Left lobe of liver (tissue), 2 donors: ENCODE measurements around the gene CACNA1C. TPM values are rescaled to one million over a fixed set of nuclear protein-coding genes. Genes with fewer than 3 reads are reported as not detected.
"Not testable (repeated sequence)": the region's sequence is repeated elsewhere in the genome, so short reads cannot be mapped to it uniquely, and the experiment has no call there.

Experiments
- ATAC-seq: fragments of 200-7000 bp; cut with Tn5 transposase; one replicate; pipeline ENCODE4 v1.9.1; 2020; ENCODE audit warnings: mild to moderate bottlenecking, moderate library complexity
- DNase-seq: peaks from one replicate; pipeline ENCODE4 v3.0.0-alpha.2; 2020; ENCODE audit warnings: low spot score
- total RNA-seq: library from RNA; stranded (reverse); gene quantifications from one replicate; pipeline ENCODE4 v1.2.1, GENCODE V29; 2021
- donor health status: DM: no; HTN: no; CAD: no; lungs with moderate emphysema.
- donor health status: DM: no; HTN: yes; CAD: no.

CACNA1C gene
- total RNA-seq, 1 donor from 2014 or later, result 0.83 TPM

DNA sequence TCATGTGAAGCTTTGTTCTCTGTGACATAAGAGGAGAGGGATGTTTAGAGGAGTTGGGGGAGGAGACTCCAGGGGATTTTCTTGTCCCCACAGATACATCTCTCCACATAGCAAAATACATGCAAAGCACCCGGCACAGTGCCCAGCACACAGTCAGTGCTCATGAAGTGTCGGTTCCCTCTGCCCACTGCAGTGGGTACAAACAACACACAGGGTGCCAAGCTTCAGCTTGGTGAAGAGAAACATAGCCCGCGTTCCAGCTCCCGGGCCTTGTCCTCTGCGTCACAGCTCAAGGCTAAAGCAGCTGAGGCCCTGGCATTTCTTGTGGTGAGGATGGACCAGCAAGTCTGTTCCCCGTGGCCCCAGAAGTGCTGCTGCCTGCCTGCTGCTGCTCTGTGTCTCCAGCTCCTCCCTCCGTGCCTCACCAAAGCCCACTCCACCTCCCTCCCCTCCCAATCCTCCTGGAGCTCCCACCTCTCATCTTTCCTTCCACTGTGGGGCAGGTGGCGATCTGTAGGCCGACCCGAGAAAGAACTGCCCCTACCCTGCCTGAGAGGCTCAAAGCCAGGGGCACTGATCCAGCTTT, 685.0 kb downstream of the CACNA1C start:
- ATAC-seq, result no peak
- no peak for DNase-seq

DNA sequence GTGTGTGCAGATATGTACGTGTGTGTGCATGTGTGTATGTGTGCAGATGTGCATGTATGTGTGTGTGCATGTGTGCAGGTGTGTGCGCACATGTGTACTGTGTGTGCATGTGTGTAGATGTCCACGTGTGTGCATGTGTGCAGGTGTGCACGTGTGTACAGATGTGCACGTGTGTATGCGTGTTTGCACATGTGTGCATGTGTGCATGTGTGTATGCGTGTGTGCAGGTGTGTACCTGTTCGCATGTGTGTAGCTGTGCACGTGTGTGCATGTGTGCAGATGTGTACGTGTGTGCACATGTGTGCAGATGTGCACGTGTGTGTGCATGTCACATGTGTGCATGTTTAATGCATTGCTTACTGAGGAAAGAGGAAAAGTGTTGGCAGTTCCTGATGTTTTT, 686.3 kb downstream of the CACNA1C start:
- DNase-seq (no peak), ATAC-seq (no peak)

GRCh38 chr12:2739832-2740641, 687.2 kb downstream of the CACNA1C start:
- ATAC-seq (peak; percentile 89), DNase-seq (no peak)

DNA sequence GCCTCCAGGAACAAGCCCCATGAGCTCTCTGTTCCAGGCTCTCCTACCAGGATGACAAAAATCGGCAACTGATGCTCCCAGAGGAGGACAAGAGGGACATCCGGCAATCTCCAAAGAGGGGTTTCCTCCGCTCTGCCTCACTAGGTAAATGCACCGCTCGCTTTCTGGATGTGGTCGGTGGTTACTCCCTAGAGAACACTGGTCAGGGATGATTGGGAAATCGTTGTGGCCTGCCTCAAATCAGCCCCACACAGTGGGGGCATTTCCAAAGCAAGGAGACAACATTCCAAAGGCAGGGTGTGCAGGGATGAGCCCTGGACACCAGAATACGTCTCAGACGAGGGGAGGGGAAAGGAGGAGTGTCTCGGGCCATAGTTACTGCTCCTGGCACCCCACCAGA, 689.2 kb downstream of the CACNA1C start:
- ATAC-seq, DNase-seq: not testable (repeated sequence)

DNA sequence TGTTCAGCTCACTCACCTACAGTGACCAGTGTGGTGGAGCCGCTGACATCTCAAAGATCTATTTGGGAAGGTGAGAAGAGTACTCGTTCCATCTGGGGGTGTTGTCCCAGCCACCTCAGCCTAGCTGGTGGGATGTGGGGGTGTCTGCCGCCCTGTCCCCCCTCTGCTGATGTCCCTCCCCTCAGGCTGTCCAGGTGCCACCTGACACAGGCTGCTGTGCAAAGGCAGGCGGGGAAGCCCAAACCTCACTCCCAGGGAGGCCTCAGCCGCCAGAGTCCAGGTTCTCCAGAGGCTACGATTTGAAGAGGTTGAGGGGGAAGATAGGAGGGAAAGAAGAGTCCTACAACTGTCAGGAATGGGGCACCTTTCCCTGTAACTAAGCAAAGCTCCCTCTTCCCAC, 690.7 kb downstream of the CACNA1C start:
- ATAC-seq (no peak), DNase-seq (no peak)

DNA sequence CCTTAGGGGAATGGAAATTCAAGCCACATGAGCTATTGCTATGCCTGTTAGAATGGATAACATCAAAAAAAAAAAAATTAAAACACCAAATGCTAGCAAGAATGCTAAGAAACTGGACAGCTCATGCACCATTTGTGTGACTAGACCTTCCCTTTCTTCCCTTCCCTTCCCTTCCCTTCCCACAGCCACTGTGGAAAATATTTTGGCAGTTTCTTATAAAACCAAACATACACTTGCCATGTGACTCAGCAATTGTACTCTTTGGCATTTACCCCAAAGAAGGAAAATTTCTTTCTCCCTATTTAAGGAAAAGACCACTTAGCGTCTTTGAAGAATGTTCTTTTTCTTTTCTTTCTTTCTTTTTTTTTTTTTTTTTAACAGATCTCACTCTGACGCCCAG, 692.9 kb downstream of the CACNA1C start:
- DNase-seq, result no peak
- ATAC-seq, result no peak

Other genes starting within 250 kb of the CACNA1C start
- gene LRTM2, start 232.4 kb upstream of the CACNA1C start, total RNA-seq, result not detected
- 0.83 TPM for gene CACNA2D4, start 134.3 kb upstream of the CACNA1C start, total RNA-seq
- 3.9 TPM for gene DCP1B, start 48.5 kb upstream of the CACNA1C start, total RNA-seq